Hippocampal formation (tissue), 2 donors: Measurements from ENCODE around the gene HIRIP3.

Experiments used
- DNase-seq, 2 donors: peaks; one replicate each; lab custom pipeline; 2025; lab: John Stamatoyannopoulos, UW

Gene HIRIP3

DNA sequence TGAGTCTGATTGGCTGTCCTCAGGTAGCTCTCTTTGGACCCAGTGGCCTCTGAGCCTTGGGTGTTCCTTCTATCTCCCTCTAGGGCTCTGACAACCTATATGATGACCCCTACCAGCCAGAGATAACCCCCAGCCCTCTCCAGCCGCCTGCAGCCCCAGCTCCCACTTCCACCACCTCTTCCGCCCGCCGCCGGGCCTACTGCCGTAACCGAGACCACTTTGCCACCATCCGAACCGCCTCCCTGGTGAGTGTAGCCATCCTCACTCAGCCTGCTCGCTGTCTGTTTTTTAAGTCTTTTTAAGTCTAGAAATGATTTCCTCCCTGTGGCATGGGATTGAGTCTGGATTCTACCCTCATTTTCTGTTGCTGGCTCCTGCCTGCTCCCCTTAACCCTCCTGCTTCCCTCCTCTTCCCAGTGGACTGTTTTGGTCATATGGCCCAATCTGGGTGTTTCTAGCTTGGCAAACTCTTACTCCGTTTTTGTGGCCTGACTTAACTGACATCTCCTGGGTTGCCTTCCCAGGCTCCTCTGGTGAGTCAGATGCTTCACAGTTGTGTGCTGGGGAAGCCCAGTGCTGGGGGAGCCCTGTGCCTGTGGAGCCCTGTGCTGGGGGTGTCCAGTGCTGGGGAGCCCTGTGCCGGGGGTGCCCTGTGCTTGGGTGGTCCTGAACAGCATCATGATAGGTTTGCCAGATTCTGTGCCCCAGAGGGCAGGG, 11.8 kb downstream of the HIRIP3 start:
- no peak for DNase-seq

- no peak for DNase-seq
These were observed 12.6 kb downstream of the HIRIP3 start for GRCh38 chr16:29982560-29983419.

- no peak for DNase-seq
These were observed 16.7 kb downstream of the HIRIP3 start for GRCh38 chr16:29978564-29979270.

DNA sequence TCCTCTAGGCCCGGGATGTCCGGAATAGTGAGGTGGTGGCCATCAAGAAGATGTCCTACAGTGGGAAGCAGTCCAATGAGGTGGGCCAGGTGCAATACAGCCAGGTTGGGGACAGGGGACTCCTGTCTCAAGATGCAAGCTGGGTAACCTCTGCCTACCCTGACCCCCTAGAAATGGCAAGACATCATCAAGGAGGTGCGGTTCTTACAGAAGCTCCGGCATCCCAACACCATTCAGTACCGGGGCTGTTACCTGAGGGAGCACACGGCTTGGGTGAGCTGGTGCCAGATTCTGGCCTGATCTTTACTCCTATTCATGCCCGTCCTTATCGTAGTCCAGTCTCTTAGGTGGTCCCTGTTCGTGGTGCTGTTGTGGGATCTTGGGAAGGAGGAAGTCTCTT, 17.3 kb downstream of the HIRIP3 start:
- no peak for DNase-seq

DNA sequence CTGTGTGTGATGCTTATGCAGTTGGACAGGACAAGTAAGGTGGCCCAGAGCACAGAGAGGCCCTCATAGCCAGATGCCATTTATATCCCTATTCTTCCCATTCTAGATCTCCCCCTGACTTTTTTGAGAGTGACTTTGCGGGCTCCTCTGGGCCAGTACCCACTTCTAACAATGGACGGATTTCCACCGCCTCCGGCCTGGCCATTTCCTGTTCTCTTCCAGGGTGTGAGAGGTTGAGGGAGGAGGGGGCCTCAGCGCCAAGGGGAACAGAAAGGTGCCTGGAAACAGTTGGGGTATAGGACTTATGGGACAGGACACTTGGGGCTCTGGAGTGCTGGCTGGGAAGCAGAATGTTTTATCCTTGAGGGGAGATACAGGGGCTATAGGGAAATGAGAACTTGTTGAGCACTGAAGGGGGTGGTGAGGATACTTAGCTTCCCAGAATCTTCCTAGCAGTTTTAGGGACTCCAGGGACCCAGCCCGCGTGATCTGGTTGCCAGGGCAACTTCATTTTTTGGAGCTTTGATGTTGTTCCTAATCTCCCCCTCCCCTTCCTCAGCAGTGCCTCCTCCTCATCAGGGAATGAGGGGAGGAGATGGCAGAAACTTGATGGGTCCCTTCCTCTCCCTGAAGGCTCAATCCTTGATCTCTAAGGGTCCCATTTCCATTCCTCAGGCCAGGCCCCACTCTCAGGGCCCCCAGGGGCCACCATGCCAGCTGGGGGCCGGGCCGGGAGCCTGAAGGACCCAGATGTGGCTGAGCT, 18.2 kb downstream of the HIRIP3 start:
- no peak for DNase-seq

DNA sequence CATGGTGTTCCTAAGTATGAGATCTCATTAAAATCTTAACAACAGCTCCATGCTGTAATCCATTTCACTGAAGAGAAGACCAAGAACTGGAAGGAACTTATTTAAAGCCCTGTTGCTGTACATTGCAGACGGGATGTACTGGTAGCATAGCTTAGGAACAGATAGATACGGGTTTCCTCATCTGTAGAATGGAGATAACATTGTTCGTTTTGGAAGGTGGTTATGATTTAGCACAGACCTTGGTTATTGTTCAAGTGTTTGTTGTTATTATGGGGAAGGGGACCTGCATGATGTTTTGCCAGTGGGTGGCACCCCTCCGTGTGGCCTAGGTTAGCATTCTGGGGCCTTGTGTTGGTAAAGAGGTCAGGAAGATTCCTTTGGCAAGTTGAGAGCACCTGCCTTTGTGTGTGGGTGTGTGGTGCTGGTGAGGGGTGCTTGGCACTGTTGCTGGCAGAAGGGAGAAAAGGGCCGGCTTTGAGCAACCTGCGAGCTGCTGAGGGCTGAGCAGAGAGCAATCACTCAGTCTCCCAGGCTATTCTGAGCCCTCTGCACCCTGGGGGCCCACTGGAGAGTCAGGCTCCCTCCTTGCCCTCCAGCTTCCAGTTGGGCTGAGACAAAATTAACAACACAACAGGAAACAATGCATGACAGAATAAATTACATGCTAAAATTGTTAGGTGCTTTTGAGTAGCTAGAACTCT, 19.5 kb downstream of the HIRIP3 start:
- no peak for DNase-seq

GRCh38 chr16:29975134-29975538, 20.3 kb downstream of the HIRIP3 start:
- no peak for DNase-seq

DNA sequence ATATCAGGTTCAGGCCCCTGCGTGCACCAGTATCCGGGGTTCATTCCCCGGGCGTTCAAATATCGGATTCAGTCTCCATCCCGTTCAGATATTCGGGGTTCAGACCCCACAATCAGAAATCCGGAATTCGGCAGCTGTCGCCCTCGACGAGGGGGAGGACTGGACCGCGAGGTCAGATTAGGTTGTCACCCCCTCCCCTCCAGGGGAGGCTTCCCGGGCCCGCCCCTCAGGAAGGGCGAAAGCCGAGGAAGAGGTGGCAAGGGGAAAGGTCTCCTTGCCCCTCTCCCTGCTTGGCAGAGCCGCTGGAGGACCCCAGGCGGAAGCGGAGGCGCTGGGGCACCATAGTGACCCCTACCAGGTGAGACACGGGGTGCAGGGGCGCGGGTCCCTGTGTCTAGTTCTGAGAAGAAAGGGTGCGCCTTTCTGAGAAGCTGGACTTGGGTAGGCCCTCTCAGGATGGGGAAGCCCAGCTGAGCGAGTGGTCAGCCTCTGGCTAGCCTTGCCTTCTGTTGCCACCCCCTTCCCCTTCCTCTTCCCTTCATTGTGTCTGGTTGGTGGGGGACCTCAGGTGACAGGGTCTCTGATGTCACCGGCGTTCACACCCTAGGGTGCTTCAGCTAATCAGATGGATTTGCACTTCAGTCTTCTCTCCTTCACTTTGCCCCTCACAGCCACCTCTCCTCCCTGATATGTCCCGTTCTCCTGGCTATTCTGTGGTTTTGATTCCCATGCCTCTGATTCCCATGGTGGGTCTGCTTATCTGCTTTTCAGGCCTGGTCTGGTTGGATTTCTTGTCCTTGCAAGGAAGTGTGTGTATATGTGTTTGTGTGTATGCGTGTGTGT, 20.9 kb downstream of the HIRIP3 start:
- no peak for DNase-seq

DNA sequence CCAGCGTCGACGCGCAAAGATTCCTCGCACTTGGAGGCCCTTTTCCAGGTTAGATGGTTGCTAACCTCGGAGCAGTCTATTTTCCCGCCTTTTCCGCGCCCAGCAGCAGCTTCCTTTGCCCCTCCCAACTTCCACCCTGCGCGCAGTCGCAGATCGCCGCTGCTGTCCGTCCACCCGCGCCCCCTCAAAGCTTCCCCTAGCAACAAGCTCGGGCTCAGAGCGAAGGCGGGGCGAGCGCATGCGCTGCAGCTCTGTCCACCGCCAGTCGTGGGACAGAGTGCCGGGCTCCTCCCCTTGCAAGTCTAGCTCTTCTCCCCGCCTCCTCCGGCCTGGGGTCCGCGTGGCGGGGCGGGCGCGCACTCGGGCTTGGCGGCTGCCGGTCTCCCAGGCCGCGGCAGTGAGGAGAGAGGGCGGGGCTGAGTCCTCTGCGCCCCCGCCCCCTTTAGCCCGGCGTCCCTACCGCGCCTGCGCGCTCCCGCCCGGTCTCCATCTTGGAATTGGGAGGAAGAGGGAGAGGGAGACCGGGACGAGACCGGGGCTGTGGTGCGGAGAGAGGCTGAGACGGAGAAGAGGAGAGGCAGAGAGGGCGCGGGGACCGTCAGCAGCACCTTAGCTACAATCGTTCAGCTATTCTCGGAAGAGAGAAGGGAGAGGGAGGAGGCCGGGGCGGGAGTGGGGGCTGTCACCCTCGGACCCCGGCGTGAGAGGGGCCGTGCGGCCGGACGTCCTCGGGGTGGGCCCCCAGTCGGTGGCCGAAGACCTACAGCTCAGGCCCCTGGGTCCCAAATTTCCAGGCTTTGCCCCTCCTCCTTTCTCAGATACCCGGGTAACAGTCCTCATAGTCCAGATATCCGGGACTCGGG, 21.8 kb downstream of the HIRIP3 start, which contains the start of gene TAOK2:
Gene TAOK2, plus strand, starts transcription at position 485 of the 863 bp plus-strand sequence. CDS start 3,905 bp downstream, outside the sequence.
- peak; percentile 99 for DNase-seq

- no peak for DNase-seq
These were observed 22.4 kb downstream of the HIRIP3 start for GRCh38 chr16:29972992-29973383.

DNA sequence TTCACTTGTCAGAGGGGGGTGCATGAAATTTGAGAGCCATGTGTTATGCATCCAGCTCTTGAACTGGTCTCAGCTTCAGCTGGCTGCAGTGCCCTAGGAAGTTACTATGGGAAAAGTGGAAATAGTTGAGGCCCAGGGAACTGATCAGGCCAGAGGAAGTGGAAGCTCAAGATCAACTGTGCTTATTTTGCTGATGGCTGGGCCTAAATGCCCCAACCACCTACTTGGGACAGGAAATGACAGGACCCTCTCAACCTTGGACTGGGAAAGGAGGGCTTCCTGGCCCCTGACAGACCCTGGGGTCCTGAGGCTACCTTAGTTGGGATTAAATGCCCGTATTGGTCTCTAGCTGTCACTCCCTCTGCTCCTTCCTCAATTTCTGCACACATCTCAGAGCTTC, 22.9 kb downstream of the HIRIP3 start:
- no peak for DNase-seq

DNA sequence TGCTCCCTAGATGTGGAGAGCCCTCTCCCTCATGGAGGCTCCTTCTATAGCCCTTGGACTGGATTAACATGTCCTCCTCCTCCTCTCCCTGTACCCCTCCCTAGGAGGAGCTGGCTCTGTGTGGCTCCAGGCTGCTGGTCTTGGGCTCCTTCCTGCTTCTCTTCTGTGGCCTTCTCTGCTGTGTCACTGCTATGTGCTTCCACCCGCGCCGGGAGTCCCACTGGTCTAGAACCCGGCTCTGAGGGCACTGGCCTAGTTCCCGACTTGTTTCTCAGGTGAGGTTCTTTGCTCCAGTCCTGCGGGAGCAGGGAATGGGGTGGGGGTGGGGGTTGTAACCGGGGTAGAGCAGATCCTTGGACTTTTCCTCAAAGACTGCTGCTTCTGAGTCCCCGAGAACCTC, 24.1 kb downstream of the HIRIP3 start:
- DNase-seq = no peak

- DNase-seq = no peak
These were observed 27.2 kb downstream of the HIRIP3 start for GRCh38 chr16:29968205-29968604.

DNA sequence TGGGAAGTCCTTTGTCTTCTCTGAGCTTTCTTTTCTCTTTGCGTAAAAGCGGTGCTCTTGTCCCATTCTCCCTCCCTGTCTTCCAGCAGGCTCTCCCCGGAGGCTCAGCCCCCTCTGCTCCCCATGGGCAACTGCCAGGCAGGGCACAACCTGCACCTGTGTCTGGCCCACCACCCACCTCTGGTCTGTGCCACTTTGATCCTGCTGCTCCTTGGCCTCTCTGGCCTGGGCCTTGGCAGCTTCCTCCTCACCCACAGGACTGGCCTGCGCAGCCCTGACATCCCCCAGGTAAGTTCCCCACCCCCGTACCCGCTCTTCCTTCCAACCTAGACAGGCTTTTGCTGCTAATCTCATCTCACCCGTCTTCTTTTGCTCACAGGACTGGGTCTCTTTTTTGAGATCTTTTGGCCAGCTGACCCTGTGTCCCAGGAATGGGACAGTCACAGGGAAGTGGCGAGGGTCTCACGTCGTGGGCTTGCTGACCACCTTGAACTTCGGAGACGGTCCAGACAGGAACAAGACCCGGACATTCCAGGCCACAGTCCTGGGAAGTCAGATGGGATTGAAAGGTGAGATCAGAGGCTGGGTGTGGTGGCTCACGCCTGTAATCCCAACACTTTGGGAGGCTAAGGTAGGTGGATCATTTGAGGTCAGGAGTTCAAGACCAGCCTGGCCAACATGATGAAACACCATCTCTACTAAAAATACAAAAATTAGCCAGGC, 32.2 kb downstream of the HIRIP3 start:
- no peak for DNase-seq

DNA sequence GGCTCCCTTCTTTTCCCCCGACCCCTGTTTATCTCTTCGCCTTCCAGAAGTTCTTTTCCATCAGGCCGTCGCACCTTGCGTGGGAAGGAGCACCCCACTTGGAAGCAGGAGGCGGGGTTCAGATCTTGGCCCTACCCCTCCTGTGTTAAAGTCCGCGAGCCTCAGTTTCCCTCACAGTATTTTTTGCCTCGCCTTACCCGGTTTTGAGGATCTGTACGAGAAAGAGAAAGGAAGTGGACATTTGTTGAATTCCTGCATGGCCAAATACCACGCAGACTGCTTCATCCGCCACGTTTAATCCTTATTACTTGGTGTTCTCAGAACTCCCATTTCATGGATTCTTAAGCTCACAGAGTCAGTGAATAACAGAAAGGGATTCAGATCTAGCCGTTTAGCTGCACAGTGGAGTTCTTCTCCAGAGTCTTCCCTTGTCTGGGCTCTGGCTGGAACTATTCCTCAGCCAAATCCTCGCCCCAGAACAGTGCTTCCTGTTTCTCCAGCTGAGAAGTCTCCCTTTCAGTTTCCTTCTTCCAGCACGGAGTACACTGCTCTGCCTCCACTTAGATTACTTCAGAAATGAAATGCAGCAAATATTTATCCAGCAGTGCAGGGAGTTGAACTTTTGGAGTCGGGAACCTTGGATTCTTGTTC, 32.9 kb downstream of the HIRIP3 start:
- no peak for DNase-seq

GRCh38 chr16:29961479-29962343, 33.7 kb downstream of the HIRIP3 start, which contains the start of gene TMEM219:
TMEM219 (plus strand) TSS chr16:29962079; CDS start chr16:29963144, 1,065 bp downstream.
- peak; percentile 85 to 87 for DNase-seq

- no peak for DNase-seq
These were observed 34.3 kb downstream of the HIRIP3 start for GRCh38 chr16:29961127-29961478.
